Stimulated activated CD4-positive, alpha-beta T cell treated with anti-CD3 and anti-CD28 coated beads, TNF-alpha, amount 100 ng/mL, for 4 hours (primary cell): ENCODE results near the gene FBXW8.

Experiments used
- DNase-seq, 3 experiments: peaks; one replicate each; pipeline ENCODE4 v3.0.0-alpha.2; 2020; ENCODE audit warnings: low read depth in 3 of 3

Gene FBXW8

GRCh38 chr12:116887244-116887643 is 23.5 kb upstream of the FBXW8 start:
- no peak for DNase-seq

- DNase-seq, result no peak
These were observed 22.9 kb upstream of the FBXW8 start for GRCh38 chr12:116887897-116888296.

- no peak for DNase-seq
These were observed 20.4 kb upstream of the FBXW8 start for GRCh38 chr12:116890330-116890729.

- no peak for DNase-seq
These were observed 19.7 kb upstream of the FBXW8 start for GRCh38 chr12:116891019-116891418.

- no peak for DNase-seq
These were observed 18.2 kb upstream of the FBXW8 start for GRCh38 chr12:116892349-116893140.

- no peak for DNase-seq
These were observed 15.8 kb upstream of the FBXW8 start for GRCh38 chr12:116894913-116895312.

- no peak for DNase-seq
These were observed 14.3 kb upstream of the FBXW8 start for GRCh38 chr12:116896411-116896924.

- no peak for DNase-seq
These were observed 13.3 kb upstream of the FBXW8 start for GRCh38 chr12:116897476-116897875.

- DNase-seq, result no peak
These were observed 12.1 kb upstream of the FBXW8 start for GRCh38 chr12:116898669-116899068.

GRCh38 chr12:116901612-116902011 is 9.1 kb upstream of the FBXW8 start:
- DNase-seq, result no peak

- no peak for DNase-seq
These were observed 6.9 kb upstream of the FBXW8 start for GRCh38 chr12:116903818-116904217.

GRCh38 chr12:116906285-116906684 is 4.5 kb upstream of the FBXW8 start:
- DNase-seq, result no peak

- no peak for DNase-seq
These were observed 488 bp upstream of the FBXW8 start for GRCh38 chr12:116910280-116910644.

GRCh38 chr12:116915326-116915725 is 4.6 kb downstream of the FBXW8 start:
- no peak for DNase-seq

- DNase-seq, result no peak
These were observed 5.4 kb downstream of the FBXW8 start for GRCh38 chr12:116916122-116916521.

GRCh38 chr12:116916714-116917114 is 6.0 kb downstream of the FBXW8 start:
- no peak for DNase-seq

- no peak for DNase-seq
These were observed 7.7 kb downstream of the FBXW8 start for GRCh38 chr12:116918464-116918863.

GRCh38 chr12:116919247-116919661 is 8.5 kb downstream of the FBXW8 start:
- DNase-seq, result no peak

- DNase-seq, result no peak
These were observed 9.1 kb downstream of the FBXW8 start for GRCh38 chr12:116919706-116920485.

- DNase-seq, result no peak
These were observed 10.2 kb downstream of the FBXW8 start for GRCh38 chr12:116920939-116921338.

GRCh38 chr12:116922194-116922897 is 11.6 kb downstream of the FBXW8 start:
- DNase-seq, result no peak
